Esophagus muscularis mucosa (tissue), 3 donors: ENCODE measurements around the gene ADAMTS9.

Source experiments
- CTCF ChIP-seq, 3 experiments: fragments of 200-600 bp in 2 of 3; fragments of 450-650 bp in 1 of 3; sonication (generic) in 2 of 3; IDR thresholded peaks; one replicate each; pipeline ENCODE4 v1.5.1; 2017 to 2019; ENCODE audit warnings: antibody characterized with exemption in 3 of 3, mild to moderate bottlenecking in 2 of 3, moderate library complexity in 1 of 3
- POLR2A ChIP-seq: fragments of 450-650 bp; IDR thresholded peaks from one replicate; pipeline ENCODE4 v1.6.1; 2017; ENCODE audit warnings: antibody characterized with exemption, moderate library complexity, mild to moderate bottlenecking, low read depth
- POLR2AphosphoS5 ChIP-seq, 2 donors: sonication (generic); formaldehyde crosslinking; IDR thresholded peaks; one replicate each; pipeline ENCODE4 v1.6.1; 2017; ENCODE audit warnings: antibody characterized with exemption in 2 of 2

GRCh38 chr3:64684715-64685261 lies 3.0 kb downstream of the ADAMTS9 start:
- TF ChIP-seq CTCF (IDR thresholded peaks at IDR 0.05) = no peak
- no peak for TF ChIP-seq POLR2A
- TF ChIP-seq POLR2AphosphoS5 (IDR thresholded peaks at IDR 0.05) = peak; percentile 77 to 82
